ENCODE data around the gene PEAK1.
"Not testable (repeated sequence)": the region's sequence is repeated elsewhere in the genome, so short reads cannot be mapped to it uniquely, and the experiment has no call there.

The PEAK1 gene

DNA sequence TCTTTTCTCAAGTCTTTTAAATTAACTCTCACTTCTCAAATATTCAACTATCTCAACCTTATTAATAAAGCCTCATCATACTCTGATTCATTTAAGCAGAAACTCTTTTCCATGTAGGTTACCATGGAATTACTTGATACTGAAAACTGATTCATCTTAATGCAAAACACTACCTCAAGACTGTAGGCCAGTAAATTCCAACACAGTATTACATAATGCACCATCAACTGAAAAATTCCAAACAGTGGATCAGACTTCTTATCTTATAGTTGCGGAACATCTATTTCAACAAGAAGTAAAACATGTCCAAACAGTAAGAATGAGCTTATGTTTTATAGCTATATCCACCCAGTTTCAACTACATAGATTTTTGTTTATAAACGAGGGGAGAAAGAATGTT, 124.5 kb downstream of the PEAK1 start:
- DNase-seq = no peak

DNA sequence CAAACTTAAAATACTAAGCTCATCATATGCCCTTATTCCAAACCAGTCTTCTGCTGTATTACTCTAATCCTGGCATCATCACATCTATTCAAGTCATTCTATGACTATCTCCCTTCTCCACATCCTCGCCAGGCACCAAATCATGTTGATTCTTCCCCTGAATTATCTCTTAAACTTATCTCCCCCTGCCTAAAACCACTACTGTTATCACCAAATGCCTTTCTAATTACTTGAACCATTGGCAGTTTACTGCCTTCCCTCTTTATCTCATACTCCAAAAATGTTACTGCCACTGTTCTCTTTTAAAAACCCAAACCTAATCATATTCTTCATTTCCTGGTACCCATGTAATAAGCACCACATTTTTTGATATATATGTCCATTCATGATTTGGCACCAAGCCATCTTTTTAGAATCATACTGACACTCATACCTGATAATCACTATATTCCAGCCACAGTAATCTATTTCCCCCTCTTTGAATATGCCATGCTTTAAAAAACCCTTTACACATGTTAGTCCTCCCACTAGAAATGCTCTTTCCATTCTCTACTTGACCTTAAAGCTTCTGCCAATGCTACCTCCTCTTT, 126.8 kb downstream of the PEAK1 start:
- no peak for DNase-seq

DNA sequence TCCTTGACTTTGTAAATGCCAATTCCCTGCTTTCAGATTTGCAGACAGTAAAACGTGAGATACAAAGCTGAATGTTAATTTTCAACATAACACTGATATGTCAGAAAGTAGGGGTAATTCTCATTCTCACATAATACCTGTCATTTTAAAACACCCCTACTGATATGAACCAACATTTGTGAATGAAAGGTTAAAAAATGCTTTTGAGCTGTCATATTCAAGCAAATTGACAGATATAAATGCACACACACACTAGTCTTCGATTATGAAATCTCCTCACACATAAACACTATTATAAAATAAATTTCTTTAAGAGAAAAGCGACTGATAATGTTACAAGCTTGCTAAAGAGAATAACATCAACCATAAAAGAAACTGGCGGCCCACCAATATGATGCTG, 128.8 kb downstream of the PEAK1 start:
- no peak for DNase-seq

DNA sequence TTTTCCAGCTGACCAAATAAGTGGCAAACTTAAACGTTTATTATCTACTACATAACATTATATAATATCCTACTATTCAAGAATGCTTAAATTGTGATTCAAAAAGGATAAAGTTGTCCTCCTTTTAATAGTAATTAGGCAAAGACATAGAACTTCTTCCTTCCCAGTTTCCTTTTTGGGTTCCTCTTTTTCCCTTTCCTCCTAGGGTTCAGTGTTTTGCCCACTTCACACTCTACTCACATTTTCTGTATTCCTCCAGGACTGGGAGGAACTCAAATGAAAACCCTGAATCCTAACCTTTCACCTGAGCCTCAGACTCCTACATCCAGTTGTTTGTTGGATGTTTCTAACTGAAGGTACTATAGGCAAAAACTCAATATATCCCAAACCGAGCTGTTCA, 132.5 kb downstream of the PEAK1 start:
- DNase-seq = no peak

DNA sequence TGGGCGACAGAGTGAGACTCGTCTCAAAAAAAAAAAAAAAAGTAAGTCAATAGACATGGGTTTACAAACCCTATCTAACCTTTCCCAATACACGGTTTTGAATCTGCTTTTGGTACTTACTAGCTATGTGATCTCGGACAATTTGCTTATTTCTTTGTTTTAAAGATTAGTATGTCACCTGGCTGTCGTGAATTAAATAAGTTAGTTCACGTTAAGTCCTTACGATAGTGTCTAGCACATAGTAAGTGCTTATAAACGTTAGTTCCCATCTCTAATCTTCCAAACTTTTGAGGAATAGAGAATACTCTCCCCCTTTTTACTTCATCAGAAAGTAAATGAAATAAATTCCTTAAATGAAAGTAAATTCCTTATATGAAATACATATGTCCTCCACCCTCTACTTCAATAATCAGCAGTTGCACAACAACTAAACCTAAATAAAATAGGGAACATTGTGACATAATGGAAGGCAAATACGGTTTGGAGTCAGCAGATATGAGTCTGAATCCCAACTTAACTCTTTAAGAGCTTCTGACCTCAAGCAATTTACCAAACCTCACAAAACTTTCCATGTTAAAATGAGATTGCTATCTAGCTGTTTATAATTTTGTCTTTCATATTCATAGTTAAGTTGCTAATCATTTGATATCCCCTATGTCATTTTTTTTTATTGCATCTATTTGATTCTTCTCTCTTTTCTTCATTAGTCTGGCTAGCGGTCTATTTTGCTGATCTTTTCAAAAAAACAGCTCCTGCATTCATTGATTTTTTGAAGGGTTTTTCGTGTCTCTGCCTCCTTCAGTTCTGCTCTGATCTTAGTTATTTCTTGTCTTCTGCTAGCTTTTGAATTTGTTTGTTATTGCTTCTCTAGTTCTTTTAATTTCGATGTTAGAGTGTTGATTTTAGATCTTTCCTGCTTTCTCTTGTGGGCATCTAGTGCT, 134.6 kb downstream of the PEAK1 start:
- DNase-seq = no peak

DNA sequence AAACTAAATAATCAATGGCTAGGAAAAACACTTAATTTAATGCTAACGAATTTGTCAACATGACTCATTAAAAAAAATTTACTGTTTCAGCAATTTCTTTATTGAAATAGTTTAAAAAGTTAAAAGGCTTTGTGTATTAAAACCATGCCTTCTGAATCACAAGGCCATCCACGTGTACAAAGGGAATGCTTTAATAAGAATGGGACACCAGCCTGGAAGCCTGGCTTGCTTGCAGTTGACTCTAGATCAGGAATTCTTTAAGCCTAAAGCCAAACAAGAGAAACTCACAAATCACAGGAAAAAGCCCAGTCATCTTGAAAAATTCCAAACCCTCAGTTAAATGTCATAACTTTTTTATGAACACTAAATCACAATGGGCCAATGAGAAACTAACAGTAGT, 137.6 kb downstream of the PEAK1 start:
- no peak for DNase-seq

DNA sequence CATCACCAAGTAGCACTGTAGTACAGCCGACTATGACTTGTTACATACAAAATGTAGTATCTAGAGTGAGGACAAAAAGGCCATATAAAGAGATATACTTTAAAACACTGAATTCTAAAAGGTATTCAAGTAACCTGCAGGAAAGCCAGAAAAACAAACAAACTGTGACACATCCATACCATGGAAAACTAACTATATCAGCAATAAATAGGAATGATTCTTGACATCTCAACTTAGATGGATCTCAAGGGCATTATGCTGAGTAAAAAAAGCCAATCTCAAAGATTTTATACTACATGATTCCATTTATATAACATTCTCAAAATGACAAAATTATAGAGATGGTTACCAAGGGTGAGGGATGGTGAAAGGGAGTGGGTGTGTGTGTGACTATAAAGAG, 143.0 kb downstream of the PEAK1 start:
- DNase-seq = no peak

DNA sequence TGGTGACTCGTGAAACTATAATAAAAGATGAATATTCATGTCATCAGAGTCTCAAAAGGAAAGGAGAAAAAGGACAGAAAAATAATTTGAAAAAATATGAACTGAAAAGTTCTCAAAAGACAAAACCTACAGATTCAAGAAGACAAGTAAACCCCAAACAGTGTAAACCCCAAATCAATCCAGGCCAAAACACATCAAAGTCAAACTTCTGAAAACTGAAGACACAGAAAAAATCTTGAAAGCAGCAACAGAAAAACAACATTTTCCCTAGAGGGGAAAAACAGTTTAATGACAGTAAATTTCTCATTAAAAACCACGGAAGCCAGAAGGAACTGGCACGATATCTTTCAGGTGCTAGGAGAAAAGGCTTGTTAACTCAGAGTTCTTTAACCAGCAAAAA, 143.8 kb downstream of the PEAK1 start:
- no peak for DNase-seq

DNA sequence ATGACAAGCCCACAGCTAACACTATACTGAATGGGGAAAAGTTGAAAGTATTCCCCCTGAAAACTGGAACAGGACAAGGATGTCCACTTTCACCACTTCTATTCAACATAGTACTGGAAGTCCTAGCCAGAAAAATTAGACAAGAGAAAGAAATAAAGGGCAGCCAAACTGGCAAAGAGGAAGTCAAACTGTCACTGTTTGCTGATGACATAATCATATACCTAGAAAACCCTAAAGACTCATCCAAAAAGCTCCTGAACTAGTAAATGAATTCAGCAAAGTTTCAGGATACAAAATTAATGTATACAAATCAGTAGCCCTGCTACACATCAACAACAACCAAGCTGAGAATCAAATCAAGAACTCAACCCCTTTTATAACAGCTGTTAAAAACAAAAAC, 146.8 kb downstream of the PEAK1 start:
- not testable (repeated sequence) for DNase-seq

DNA sequence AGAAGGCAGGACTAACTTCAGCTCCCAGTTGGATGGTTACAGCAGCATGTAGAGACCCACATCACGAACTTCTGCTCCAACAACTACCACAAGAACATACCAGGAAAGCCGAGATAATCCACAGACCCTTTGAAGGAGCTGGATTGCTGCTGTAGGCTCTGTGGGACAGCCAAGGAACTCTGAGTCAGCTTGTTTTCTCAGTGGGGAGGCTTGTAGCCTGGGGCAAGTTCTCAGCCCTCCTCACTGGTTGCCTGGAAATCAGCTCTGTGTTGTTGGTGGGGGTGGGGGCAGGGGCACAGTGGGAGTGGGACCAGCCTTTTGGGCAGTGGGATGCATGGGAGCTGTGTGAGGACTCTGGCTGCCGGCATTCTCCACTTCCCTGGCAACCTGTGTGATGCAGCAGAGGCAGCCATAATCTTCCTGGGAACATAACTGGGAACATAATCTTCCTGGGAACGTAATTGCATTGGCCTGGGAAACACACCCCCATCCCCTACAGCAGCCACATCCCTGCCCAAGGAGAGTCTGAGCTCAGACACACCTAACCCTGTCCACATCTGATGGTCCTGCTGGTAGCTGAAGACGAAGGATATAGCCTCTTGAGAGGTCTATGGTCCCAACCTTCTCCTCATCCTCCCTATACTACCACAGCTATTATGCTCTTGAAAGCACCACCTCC, 153.1 kb downstream of the PEAK1 start:
- no peak for DNase-seq

DNA sequence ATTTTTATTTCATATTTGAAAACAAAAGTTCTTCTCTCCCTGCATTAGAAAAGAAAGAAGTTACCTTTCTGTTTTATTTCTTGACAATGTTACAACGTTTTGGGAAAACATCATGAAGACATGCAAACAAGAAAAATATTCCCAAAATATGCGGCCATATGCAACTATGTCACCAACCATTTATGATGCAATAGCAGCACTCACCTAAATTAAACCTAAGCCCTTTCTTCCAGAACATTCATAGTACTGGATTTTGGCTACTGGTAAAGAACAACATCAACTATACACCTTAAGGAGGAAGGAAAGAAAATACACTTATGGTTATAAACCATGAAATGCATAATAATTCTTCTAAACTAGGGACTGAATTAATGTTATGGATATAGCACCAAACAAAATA, 164.5 kb downstream of the PEAK1 start:
- DNase-seq = no peak

DNA sequence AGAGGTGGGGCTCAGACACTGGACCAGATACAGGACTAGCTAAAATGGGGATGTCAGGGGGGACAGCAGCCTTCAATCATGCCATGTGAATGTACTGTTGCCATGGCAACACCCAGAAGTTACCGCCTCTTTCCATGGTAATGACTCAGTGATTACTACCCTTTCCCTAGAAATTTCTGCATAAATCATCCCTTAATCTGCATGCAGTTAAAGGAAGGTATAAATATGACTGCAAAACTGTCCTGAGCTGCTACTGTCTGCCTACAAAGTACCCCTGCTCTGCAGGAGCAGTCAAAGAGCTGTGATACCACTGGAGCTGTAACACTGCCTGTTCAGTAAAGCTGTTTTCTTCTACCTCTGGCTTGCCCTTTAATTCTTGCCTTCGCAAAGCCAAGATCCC, 168.2 kb downstream of the PEAK1 start:
- DNase-seq = no peak

DNA sequence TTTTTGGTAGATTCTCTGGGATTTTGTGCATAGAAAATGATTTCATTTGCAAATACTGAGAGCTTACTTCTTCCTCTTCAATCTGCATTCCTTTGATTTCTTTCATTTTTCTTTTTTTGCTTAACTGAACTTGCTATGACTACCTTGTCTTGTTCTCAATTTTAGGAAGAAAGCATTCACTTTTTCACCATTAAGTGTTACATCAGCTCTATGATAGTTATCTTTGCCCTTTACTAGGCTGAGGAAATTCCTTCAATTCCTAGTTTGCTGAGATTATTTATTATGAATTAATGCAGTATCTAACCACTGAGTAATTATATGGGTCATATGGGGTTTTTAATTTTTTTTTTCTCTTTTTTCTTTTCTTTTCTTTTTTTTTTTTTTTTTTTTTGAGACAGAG, 172.8 kb downstream of the PEAK1 start:
- DNase-seq = no peak

DNA sequence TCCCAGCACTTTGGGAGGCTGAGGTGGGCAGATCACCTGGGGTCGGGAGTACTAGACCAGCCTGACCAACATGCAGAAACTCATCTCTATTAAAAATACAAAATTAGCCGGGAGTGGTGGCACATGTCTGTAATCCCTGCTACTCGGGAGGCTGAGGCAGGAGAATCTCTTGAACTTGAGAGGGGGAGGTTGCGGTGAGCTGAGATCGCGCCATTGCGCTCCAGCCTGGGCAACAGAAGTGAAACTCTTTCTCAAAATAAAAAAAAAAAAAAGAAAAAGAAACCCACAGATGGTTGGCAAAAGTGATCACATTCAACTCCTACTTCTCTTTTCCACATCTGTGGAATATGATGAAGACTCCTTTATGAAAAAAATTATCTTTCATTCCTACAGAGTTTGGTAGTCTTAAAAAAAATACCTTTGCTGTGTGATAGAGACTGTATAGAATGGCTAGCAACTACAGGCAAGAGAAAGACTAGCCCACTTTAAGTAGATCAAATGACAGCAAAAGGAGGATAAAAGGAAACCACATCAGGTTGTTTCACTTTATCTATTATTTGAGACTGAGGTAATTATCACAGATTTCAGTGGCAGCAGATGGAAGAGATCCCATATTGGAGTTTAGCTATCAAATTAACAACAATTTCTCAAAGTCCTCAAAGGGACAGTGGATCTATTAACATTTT, 176.0 kb downstream of the PEAK1 start:
- no peak for DNase-seq

DNA sequence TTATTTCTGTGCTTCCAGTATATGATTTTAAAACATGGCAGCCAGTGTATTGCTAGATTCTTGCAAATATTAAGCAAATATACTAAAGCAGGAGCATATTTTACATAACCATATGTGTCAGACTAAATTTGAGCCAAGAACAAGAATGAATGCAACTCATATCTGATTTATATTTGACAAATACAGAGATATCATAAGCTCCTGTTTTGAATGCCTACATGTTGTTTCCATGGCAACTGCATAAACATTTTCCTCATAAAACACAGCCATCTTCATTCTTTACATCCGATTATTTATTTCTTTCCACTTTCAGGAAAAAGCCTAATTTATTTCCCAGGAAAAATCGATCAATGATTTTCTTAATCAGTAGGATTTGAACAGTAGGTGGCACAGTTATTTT, 176.8 kb downstream of the PEAK1 start:
- DNase-seq = no peak

DNA sequence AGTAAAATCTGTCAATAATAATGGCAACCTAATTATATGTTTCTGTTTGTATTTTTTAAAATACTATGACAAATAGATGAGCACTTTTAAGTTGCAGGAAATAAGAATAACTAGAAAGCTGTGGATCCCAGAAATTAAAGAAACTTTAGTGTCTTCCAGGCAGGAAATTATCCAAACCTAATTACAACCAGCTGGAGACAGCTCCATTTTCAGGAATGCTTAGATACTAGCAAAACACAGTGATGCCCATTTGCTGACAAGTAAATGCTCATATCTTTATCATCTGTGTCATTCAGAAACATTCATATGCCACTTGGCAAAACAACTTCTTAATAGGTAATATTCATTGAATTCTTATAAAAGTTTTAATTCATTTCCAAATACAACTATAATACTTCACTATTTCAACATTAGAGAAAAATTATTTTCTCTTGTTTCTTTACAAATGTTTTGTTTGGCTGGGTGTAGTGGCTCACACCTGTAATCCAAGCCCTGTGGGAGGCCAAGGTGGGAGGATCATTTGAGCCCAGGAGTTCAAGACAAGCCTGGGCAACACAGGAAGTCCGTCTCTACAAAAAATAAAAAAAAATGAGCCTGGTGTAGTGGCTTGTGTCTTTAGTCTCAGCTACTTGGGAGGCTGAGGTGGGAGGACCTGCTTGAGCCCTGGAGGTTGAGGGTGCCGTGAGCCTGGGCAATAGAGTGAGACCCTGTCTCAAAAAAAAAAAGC, 179.9 kb downstream of the PEAK1 start:
- no peak for DNase-seq

DNA sequence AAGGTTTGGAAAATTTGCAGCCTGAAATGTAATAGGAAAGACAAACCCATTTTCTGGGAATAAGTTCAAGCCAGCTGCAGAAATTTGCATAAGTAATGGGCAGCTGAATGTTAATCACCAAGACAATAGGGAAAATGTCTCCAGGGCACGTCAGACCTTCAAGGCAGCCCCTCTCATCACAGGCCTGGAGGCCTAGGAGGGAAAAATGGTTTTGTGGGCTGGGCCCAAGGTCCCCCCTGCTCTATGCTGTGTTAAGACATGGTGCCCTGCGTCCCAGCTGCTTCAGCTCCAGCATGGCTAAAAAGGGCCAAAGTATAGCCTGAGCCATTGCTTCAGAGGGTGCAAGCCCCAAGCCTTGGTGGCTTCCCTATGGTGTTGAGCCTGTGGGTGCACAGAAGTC, 184.3 kb downstream of the PEAK1 start:
- DNase-seq = no peak

DNA sequence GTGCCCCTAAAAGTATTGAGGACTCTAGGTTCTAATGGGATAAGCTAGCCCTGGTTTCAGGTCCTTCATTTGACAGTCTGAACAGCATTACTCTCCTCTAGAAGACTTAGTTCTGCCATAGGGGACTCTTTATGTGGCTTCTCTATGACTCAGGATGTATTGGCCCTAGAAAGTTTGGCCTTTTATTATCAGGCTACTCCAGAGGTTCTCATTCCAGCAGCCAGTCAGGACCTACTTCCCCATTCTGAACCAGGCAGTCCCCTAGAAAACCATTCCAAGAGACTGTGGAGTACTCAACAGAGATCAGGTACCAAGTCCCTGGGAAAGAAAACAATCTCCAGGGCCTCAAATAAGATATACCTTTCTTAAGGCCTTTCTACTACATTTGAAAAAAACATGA, 191.1 kb downstream of the PEAK1 start:
- DNase-seq = no peak

DNA sequence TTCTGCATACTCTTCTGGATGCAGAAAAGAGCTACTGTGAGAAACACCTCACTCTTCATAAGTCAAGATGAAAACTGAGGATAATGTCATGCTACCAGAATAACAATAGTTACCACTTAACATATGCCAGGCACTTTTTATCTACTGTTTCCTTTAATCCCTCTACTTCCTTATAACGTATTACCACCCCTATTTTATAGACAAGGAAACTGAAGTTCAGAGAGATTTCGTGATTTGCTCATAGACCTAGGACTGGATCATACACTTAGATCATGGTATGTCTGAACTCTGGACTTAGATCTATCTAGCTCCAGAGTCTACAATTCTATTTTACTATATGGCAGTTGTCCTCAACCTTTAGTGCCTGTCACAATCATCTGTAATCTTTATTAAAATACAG, 193.3 kb downstream of the PEAK1 start:
- DNase-seq = no peak

DNA sequence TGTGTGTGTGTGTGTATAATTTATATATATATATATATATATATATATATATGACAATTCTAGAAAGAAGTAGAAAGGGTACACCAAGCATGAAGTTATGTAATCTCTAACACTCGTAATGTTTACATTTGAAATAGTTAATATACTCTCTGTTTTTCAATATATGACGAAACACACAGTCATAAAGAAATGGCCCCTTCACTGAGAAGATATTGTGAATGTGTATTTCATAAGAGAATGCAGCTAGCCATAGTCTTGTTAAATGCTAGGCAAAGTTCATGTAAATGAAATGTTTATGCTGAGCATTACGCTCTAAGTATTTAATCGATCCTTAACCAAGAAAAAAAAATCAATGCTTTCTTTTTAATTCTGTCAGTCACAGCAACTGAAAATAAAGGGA, 194.3 kb downstream of the PEAK1 start:
- DNase-seq = no peak

DNA sequence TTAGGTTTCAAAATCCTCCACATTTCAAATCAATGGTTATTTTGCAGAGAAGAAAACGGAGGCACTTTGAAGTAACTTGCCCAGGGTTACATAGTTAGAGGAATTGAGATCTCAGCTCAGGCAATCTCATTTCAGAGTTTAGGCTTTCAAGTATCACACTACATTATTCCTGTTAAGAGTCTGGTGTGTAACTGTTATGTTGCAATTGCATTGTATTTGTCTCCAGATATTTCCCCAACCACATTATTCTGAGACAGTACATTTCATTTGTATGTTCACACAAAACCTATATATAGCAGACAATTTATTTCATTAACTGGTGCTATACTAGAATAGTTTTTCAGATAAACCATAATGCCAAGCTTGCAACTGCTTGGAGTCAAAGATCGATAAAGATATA, 194.8 kb downstream of the PEAK1 start:
- DNase-seq = no peak

DNA sequence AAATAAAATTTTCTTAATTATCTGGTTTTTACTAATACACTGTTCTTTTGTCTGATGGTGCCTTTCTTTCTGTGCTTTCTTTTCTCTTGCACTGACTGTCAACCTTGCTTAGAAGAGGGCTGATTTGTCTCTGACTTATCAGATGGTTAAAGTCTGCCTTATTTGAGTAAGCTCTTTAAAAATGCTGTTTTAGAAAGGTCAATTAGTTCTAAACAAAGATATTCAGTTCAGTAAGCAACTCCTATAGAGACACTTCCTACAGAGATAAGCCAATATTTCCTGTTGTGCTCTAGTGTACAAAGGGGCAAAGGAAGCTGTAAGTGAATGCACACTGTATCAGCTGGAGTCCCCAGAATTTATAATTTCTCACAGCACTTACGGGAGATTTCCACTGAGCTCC, 195.6 kb downstream of the PEAK1 start:
- DNase-seq = no peak

DNA sequence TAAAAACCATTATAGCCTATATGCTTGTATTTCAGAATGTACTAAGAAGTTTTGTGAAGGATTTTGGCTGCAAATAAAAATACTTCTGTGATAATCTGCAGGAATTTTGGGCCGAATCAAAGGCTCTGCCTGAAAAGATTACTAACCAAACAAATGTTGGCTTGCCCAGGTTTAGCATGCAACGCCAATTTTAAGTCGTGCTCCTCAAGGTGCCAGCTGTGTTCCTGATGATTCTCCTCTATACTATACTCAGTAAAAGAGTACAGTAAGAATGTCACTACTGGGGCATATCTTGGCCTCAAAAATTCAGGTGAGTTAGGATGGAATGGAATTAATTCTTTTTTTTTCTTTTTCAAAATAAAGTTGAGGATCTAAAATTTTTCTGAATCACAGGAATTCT, 198.2 kb downstream of the PEAK1 start:
- DNase-seq = no peak

Data from activated T-cell treated with anti-CD3 and anti-CD28 coated beads, Interleukin-2, amount 50 U/mL, for 1 hour (primary cell).